NT2/D1 (cell line): ENCODE data around the gene TTLL4.

ENCODE experiments used
- SUZ12 ChIP-seq: IDR thresholded peaks from 2 replicates; pipeline ENCODE4 v1.6.1; 2011; ENCODE audit not compliant: insufficient read length, insufficient read depth; ENCODE audit errors: extremely low read depth
- YY1 ChIP-seq: IDR thresholded peaks from 2 replicates; pipeline ENCODE4 v1.6.1; 2011; ENCODE audit not compliant: insufficient read length, insufficient read depth
- ZNF274 ChIP-seq: IDR thresholded peaks from 2 replicates; pipeline ENCODE4 v1.6.1; 2011; ENCODE audit warnings: mild to moderate bottlenecking, low read depth, low read length

- no peak for TF ChIP-seq YY1
- no peak for TF ChIP-seq ZNF274
- TF ChIP-seq SUZ12, result no peak
Observed at GRCh38 chr2:218663901-218664300, 46.7 kb upstream of the TTLL4 start.
